Prostate gland (tissue), 2 donors: Measurements from ENCODE around the gene MRPL51.

Source experiments
- CTCF ChIP-seq, 4 experiments: fragments of 200-600 bp in 2 of 4; fragments of 450-650 bp in 2 of 4; sonication (generic) in 2 of 4; IDR thresholded peaks; 1 replicate in 3 of 4; 2 replicates in 1 of 4; pipeline ENCODE4 v1.5.1; 2016 to 2019; ENCODE audit warnings: antibody characterized with exemption in 4 of 4, mild to moderate bottlenecking in 2 of 4, moderate library complexity in 2 of 4
- POLR2A ChIP-seq: fragments of 450-650 bp; IDR thresholded peaks from one replicate; pipeline ENCODE4 v1.6.1; 2016; ENCODE audit warnings: antibody characterized with exemption, mild to moderate bottlenecking

- no peak for TF ChIP-seq CTCF (IDR thresholded peaks at IDR 0.05)
- TF ChIP-seq POLR2A: no peak
Measured at GRCh38 chr12:6469609-6470374, 23.3 kb downstream of the MRPL51 start.
